Measurements from ENCODE around the gene EHF. TPM values are rescaled to one million over a fixed set of nuclear protein-coding genes. Genes with fewer than 3 reads are reported as not detected.

The EHF gene
- total and polyA plus RNA-seq, 2 of the 8 experiments (the other 6 are each of a cell fraction or from before 2014, with no cell fraction given), result not detected

DNA sequence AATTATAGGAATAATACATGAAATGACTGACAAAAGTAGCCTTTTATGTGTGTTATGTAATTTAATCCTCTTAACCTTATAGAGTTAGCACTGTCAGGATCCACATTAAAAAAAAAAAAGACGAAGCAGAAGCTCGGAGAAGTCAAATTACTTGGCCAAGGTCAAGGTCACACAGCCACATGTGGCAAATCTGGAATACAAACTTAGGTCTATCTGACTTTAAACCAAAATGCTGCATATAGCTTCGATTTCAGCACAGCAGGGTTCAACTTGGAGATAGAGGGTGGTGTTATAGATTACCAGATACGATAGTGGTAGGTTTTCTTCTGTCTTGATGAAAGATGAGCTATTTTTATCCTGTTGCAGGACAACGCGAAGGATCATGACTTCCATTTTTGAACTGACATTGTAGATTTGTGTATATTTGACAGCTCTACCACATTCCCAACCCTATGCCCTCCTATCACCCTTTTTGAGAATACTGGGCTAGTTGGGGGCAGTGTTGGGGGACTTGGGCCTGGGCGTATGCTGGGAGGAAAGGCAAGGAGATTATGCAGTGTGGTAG, 11.6 kb upstream of the EHF start:
- no peak overlapping the region for H2AFZ ChIP-seq (ENCODE audit: low read length)
- H3K9ac ChIP-seq (replicated peaks in 1 of 4; ENCODE audit: extremely low read depth in 1 of 4, low read depth in 3 of 4, low read length in 3 of 4), result no peak overlapping the region
- no peak overlapping the region for H3K4ac ChIP-seq (replicated peaks; ENCODE audit: insufficient read length, low read depth, low read length)
- H4K91ac ChIP-seq (replicated peaks; ENCODE audit: insufficient read length, low read length), result no peak overlapping the region
- no peak for DNase-seq (ENCODE audit: low read depth in 1 of 2, low spot score in 2 of 2)
- no peak overlapping the region for H2BK20ac ChIP-seq (ENCODE audit: low read length)
- H2BK15ac ChIP-seq (ENCODE audit: low read length), result no peak overlapping the region
- H2BK5ac ChIP-seq (ENCODE audit: low read depth, low read length), result no peak overlapping the region
- H3K27me3 ChIP-seq (replicated peaks in 1 of 4; ENCODE audit: control insufficient read depth in 3 of 4, extremely low read depth in 1 of 4, insufficient read depth in 3 of 4, low read length in 3 of 4), result no peaks in the 10 kb centered on the region
- FAIRE-seq, result no peak
- no peak overlapping the region for H3K18ac ChIP-seq (ENCODE audit: extremely low read depth, low read length)
- no peak overlapping the region for H3K4me2 ChIP-seq (ENCODE audit: insufficient read depth in 1 of 2, low read depth in 2 of 2, low read length in 2 of 2)
- no peaks in the 10 kb centered on the region for H3K4me1 ChIP-seq (replicated peaks in 1 of 4; ENCODE audit: control insufficient read depth in 3 of 4, insufficient read depth in 4 of 4, low read length in 3 of 4)
- no peak overlapping the region for H2BK12ac ChIP-seq (ENCODE audit: low read depth, low read length)
- H3K36me3 ChIP-seq (ENCODE audit: control insufficient read depth in 2 of 4, insufficient read depth in 4 of 4, low read length in 3 of 4), result no peaks in the 10 kb centered on the region
- POLR2A ChIA-PET (ENCODE audit: partially characterized antibody), result no interaction called here
- H4K20me1 ChIP-seq (replicated peaks in 1 of 2; ENCODE audit: control insufficient read depth in 1 of 2, insufficient read depth in 2 of 2, low read length in 2 of 2), result no peaks in the 10 kb centered on the region
- H3K23me2 ChIP-seq (ENCODE audit: low read depth, low read length), result no peaks in the 10 kb centered on the region
- no peak overlapping the region for H3K56ac ChIP-seq (replicated peaks; ENCODE audit: insufficient read length, low read depth, low read length)
- H3K79me2 ChIP-seq (ENCODE audit: control insufficient read depth in 1 of 2, insufficient read depth in 2 of 2, low read length in 2 of 2), result no peaks in the 10 kb centered on the region
- no peaks in the 10 kb centered on the region for H3K79me1 ChIP-seq (ENCODE audit: low read depth, low read length)
- H2AK5ac ChIP-seq (ENCODE audit: low read depth, low read length), result no peak overlapping the region
- no peak overlapping the region for H4K5ac ChIP-seq (ENCODE audit: insufficient read length, low read depth, low read length)
- WGBS, 2 experiments (ENCODE audit: extremely low coverage in 1 of 2, insufficient coverage in 1 of 2, insufficient read length in 1 of 2, insufficient replicate concordance in 2 of 2, low coverage in 1 of 2, low lambda C conversion rate in 2 of 2, missing lambda C conversion rate in 1 of 2), result 86% methylated on average over 7 of the region's 7 CpGs; no CpG with 5 or more reads in 1 of the 2 experiments
- no peak overlapping the region for H3K27ac ChIP-seq (ENCODE audit: low read depth, low read length)
- H3K14ac ChIP-seq (ENCODE audit: insufficient read length), result no peak overlapping the region
- no peak overlapping the region for H2BK120ac ChIP-seq (replicated peaks; ENCODE audit: low read depth, low read length)
- no peak overlapping the region for H3K23ac ChIP-seq (ENCODE audit: insufficient read length)
- CTCF ChIA-PET (ENCODE audit: partially characterized antibody), result interaction anchor here (0.6 kb wide), 2 partner anchors 183 to 775 kb away, joined by 3 to 5 read pairs; no protein-coding TSS in a partner anchor
- no peak overlapping the region for H3K4me3 ChIP-seq (ENCODE audit: extremely low read depth in 1 of 4, insufficient read depth in 2 of 4, low read depth in 3 of 4, low read length in 4 of 4)
- H3K9me3 ChIP-seq (ENCODE audit: insufficient read depth in 2 of 2, low read depth in 1 of 2, low read length in 1 of 2), result no peaks in the 10 kb centered on the region
- no peak overlapping the region for H4K8ac ChIP-seq (ENCODE audit: extremely low read depth, insufficient read depth, low read length)
